LoVo (cell line): Measurements from ENCODE around the gene DNAH17.

Experiments
- DNase-seq: peaks from one replicate; pipeline ENCODE4 v3.0.0-alpha.2; 2016; ENCODE audit warnings: low spot score

DNAH17 gene

DNA sequence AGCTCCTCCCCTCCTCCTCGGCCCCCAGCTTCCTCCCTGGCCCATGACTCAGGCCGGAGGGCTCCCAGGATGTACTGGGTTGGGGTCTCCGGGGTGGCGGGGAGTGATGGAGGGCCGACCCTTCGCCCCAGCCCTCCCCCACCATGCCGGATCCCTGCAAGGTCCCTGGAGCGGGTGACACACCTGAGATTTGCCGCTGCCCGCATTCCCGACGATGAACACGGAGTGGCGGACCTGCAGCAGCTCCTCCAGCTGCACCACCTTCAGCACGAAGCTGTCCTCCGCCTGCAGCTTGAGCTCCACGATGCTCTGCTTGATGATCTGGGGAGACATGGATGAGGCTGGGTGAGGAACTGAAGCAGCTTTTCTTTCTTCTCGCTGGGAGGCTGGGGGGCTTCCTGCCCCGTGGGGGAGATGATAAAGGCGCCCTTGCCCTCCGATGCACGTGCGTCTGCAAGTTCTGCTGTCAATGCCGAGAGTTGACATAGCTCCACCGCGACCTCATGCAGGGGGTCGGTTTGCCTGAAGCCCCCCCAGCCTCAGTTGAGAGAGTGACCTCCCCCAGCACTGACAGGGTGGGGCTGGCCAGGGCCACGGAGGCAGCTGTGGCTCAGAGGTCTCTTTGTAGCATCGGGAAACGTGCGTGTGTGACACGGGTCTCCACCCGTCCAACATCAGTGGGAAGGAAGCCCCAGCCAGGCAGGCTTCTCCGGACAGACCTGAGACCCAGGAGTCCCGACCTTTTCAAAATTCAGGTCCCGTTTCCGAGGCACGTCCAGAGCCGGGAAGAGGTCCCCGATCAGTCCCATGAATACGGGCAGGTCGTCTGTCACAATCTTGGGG, 83.1 kb downstream of the DNAH17 start:
- DNase-seq: no peak

GRCh38 chr17:78493450-78493849, 83.7 kb downstream of the DNAH17 start:
- no peak for DNase-seq

- no peak for DNase-seq
Measured at GRCh38 chr17:78492116-78492799, 84.9 kb downstream of the DNAH17 start.

DNA sequence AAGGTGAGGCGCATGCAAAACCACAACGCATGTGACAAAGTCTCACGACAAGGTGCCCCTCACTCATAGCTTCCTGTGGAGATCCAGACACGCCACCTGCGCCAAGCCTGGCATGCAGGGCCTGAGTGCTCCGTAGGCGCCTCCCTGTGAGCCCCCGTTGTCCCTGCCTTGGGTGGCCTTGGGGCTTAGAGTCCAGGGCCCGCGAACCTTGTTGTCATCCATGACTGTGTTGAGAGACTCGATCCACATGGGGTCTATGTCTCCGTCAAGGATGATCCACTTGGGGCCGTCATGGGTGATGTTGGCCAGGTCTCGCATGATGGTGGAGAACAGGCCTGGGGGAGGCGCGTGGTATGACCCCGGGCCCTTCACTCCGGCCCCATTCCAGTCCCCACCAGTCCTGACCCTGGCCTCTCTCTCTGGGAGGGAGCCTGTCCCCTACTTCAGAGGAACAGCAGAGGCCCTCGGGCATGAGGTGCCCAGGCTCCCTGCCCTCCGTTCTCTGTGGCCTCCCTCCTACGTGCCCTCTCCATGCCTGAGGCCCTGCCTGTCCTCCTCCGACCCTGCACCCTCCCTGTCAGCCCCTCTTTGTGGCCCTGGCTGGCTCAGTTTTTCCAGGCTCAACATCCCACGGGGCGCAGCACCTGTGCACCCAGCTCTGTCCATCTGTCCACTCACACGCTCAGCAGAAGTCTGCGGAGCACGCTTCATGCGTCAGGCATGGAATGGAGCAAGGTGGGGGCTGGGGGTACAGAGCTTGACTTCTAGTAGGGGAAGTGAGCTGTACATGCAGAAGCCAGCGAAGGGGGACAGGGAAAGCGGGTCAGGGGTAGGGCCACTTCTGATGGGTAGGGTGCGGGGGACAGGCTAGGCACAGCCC, 85.7 kb downstream of the DNAH17 start:
- no peak for DNase-seq

DNA sequence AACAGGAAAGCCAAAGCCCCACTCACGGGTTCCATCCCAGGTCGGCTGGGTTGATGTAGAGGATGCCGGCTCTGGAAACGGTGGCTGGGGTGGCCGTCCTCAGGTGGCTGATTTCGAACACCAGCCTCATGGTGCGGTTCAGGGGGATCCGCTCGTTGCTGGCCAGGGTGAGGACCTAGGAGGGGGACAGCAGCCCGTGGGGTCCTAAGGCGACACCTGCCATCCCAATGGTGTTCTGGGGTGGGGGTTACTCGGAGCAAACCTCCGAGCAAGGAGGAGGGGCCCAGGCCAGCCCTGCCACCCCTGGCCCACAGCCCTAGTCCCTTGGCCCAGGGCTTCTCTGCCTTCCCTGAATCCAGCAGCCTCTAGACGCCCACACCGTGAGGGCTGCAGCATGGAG, 86.5 kb downstream of the DNAH17 start:
- DNase-seq: no peak

GRCh38 chr17:78490156-78490555, 87.0 kb downstream of the DNAH17 start:
- no peak for DNase-seq

DNA sequence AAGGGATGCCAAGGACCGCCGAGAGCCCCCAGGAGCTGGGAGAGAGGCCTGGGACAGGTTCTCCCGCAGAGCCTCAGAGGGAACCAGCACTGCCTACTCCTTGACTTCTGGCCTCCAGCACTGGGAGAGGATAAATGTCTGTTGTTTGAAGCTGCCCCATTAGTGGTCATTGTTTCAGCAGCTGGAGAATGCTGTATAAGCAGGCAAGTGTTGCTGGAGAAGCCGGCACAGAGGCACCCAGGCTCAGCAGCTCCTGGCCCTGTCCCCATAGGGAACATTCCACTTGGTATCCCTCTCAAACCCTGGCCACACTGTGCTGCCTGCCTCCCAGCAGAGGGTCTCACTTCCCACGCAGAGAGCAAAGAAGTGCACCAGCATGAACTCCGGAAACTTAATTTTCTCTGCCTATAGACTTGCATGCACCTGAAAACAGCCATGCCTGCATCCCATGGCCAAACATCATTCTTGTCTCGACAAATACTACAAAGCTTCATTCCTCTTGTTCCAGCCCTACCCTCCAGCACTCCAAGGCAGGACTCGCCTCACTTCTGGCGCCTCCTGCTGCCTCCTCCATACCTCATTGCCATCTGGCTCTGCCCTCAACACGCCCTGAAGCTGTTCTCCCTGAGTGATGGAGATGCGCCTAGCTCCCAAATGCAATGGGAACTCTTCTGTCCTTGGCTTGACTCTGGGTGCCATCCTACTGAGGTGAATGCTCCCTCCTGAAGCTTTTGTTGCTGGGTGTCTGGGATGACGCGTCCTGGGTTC, 88.1 kb downstream of the DNAH17 start:
- no peak for DNase-seq

GRCh38 chr17:78488156-78488555, 89.0 kb downstream of the DNAH17 start:
- DNase-seq: no peak

GRCh38 chr17:78486946-78487680, 90.1 kb downstream of the DNAH17 start:
- DNase-seq: no peak

- DNase-seq: no peak
Measured at GRCh38 chr17:78486228-78486802, 90.9 kb downstream of the DNAH17 start.

DNA sequence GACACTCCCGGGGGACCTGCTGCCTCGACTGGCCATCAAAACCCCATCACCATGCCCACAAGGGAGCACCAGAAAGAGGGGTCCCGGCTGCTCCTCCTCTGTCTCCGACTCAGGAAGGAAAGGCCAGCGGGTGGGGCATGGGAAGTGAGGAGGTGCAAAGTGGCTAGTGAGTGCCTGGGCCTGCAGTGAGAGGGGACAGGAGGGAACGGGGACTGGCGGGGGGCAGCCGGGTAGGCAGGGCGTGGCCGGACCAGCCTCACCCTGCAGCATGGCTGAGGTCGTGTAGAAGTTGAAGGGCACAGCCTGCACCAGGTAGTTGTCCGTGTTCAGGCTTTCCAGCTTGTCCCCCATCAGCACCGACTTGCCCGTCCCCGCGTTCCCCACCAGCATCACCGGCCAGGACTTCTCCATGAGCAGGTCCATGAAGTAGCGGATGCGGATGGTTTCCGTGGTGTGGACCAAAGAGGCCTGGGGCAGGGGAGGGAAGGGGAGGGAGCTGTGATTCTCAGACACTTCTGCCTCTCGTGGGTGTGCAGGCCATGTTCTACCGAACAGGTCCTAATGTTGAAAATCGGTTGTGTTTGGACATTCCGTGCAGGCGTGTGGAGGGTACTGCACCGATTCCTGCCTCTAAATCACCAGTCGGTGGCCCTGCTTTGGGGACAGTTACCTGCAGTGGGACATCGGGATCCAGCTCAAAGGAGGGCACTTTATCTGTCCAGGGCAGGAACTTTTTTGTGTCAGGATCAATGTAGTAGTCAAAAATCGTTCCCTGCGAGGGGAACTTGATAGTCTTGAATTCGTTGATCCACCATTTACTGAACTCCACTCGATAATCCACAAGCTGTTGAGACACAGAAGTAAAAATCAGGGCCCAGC, 91.7 kb downstream of the DNAH17 start:
- no peak for DNase-seq

DNA sequence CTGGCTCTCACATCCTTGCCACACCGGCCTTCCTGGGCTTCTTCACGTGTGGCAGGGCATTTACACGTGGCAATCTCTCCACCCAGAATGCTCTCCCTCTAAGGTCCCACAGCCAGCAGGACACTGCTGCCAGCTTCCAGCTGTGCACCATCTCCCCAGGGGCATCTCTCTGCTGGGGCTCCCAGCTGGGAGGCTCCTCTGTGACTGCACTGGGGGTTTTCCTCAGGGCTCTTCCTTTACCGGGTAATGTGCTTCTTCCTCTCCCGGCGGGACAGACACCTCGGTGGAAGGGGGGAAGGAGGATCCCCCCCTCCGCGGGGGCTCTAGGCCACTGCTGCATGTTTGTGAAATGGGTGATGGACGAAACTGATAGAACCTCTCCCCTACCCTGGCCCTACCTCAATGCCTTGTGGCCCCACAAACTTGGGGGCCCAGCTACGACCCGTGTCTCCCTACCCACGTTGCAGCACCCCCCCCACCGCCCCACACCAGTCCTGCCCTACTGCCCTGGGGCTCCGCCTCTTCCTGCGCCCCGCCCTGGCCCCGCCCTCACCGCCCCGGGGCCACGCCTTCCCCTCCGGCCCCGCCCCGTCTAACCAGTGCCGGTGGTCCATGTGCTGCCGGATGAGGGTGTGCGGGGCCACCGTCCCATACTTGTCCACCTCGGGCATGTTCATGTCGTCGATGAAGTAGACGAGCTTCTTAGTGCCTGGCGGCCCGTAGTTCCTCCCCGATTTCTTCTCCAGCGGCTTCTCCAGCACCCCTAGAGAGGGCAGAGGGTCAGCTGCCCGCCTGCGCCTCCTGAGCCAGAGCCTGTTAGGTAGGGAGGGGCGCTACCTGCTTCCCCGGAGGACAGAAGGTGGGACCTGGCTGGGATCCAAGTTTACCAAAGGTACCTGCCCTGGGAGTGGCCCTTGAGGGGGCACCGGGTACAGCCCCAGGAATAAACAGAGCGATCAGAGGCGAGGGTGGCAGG, 92.6 kb downstream of the DNAH17 start:
- DNase-seq: peak; percentile 45

DNA sequence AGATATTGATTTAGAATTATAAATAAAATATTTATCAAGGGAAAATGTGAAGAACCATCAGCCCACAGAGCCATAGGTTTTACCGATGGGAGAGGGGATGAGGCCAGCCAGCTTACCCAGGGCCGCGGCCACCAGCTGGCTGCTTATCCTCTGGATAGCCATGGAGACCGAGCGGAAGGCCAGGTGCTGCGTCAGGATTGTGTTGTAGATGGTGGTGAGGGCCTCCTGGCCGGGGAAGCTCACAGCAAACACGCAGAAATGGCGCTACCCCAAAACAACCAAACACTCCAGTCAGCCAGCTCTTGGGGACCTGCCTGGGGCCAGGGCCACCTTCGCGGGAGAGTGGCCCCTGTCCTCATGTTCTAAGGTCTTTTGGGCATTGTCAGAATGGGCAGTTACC, 97.8 kb downstream of the DNAH17 start:
- no peak for DNase-seq

DNA sequence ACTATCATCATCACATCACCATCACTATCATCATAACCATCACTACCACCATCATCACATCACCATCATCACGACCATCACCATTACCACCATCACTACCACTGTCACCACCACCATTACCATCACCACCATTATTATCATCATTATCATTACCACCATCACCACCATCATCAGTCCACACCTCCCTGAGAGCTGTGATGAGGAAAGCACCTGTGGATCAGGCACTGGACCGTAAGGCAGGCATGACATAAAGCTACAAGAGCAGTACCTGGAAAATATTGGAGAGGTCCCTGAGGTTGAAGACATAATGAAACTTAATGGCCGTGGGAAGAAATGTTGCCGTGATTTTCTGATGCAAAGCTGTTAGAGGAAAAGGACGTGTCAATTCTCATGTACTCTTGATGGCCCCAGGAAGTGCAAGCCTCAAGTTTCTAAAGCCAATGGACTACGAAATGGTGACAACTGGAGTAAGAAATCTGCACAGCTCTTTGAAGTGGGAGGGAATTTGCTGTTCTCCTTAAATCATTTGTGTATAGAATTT, 98.4 kb downstream of the DNAH17 start:
- DNase-seq: no peak

DNA sequence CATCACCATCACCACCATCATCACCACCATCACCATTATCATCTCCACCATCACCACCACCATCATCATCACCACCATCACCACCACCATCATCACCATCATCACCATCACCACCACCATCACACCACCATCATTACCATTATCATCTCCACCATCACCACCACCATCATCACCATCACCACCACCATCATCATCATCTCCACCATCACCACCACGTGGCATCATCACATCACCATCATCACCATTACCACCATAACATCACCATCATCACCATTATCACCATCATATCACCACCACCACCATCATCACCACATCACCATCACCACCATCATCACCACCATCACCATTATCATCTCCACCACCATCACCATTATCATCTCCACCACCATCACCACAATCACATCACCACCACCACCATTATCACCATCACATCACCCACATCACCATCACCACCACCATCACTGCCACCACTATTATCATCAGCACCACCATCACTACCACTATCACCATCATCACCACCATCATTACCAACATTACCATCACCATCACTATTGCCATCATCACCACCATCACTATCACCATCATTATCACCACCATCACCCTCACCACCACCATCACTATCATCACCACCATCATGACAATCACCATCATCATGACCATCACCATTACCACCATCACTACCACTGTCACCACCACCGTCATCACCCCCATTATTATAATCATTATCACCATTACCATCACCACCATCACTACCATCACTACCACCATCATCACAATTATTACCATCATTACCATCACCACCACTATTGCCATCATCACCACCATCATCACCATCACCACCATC, 99.1 kb downstream of the DNAH17 start:
- DNase-seq: no peak

DNA sequence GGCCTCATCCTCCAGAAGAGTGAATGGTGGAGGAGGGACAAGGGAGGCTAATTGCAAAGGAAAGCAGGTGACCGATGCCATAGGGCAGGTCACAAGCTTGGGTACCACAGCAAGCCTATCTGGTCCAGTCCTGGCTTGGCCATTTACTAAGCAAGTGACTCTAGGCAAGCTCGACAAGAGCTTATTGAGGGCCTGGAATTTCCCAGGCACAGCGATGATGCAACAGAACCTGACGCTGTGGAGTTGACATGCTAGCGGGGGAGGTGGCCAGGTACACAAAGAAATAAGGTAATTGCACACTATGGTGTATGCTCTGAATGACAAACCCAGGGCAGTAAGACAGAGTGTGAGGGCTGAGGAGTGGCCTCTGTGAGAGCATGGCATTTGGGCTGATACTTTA, 100.2 kb downstream of the DNAH17 start:
- no peak for DNase-seq

DNA sequence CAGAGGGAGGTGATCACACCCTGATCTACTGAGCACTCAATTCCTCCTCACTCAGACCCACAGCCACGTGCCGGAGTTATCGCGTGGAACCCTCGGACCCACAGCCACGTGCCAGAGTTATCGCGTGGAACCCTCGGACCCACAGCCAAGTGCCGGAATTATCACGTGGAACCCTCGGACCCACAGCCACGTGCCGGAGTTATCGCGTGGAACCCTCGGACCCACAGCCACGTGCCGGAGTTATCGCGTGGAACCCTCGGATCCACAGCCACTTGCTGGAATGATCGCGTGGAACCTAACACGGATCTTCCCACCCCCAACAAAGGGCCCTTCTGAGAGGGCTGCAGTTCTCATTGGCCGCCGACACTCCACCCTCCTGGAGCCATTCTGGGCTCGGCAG, 101.0 kb downstream of the DNAH17 start:
- no peak for DNase-seq
